Gastrocnemius medialis (tissue), 4 donors: ENCODE measurements around the gene MTMR4. TPM values are rescaled to one million over a fixed set of nuclear protein-coding genes. Genes with fewer than 3 reads are reported as not detected.

Experiments
- ATAC-seq, 2 donors: fragments of 150-250 bp; one replicate each; pipeline ENCODE4 v1.9.1; 2016
- DNase-seq, 2 donors: peaks; one replicate each; pipeline ENCODE4 v3.0.0-alpha.2; 2019
- H3K27ac ChIP-seq, 4 donors: fragments of 200-600 bp; sonication (generic); 1 replicate in 1 of 4; 2 replicates in 3 of 4; pipeline ENCODE4 v1.5.1; 2016 to 2018; ENCODE audit warnings: mild to moderate bottlenecking in 2 of 4, moderate library complexity in 1 of 4
- H3K27me3 ChIP-seq, 3 donors: fragments of 200-600 bp; sonication (generic) in 2 of 3; 1 replicate in 1 of 3; 2 replicates in 2 of 3; pipeline versions ENCODE4 v1.5.1 to v1.6.0; 2016 to 2019; ENCODE audit warnings: mild to moderate bottlenecking in 1 of 3, moderate library complexity in 1 of 3
- H3K36me3 ChIP-seq, 2 donors: fragments of 200-600 bp; sonication (generic) in 1 of 2; one replicate each; pipeline ENCODE4 v1.5.1; 2017 to 2018
- H3K4me1 ChIP-seq, 2 donors: fragments of 200-600 bp; sonication (generic) in 1 of 2; one replicate each; pipeline ENCODE4 v1.5.1; 2016 to 2017; ENCODE audit warnings: mild to moderate bottlenecking in 2 of 2
- H3K4me3 ChIP-seq, 4 donors: fragments of 200-600 bp; sonication (generic) in 3 of 4; 1 replicate in 1 of 4; 2 replicates in 3 of 4; pipeline ENCODE4 v1.5.1; 2016 to 2019; ENCODE audit warnings: mild to moderate bottlenecking in 2 of 4
- H3K9me3 ChIP-seq, 3 donors: fragments of 200-600 bp; sonication (generic) in 2 of 3; 1 replicate in 1 of 3; 2 replicates in 2 of 3; pipeline ENCODE4 v1.5.1; 2016 to 2019
- POLR2A ChIP-seq, 2 donors: fragments of 450-650 bp; IDR thresholded peaks; one replicate each; pipeline ENCODE4 v1.6.1; 2017; ENCODE audit warnings: antibody characterized with exemption in 2 of 2, mild to moderate bottlenecking in 2 of 2, moderate library complexity in 2 of 2
- in situ Hi-C, 4 donors: fragments of 200-750 bp; cut with MboI; loops; one replicate each; pipeline versions ENCODE4 v1.15.0 to v1.8.0; 2017; ENCODE audit warnings: low sequenced_read_pairs in 4 of 4
- intact Hi-C: fragments of 100-400 bp; cut with DNase I; formaldehyde crosslinking; loops from one replicate; pipeline ENCODE4 v1.15.1; 2023; ENCODE audit warnings: low total_unique reads
- total RNA-seq, 4 donors: library from RNA; depleted of rRNA; stranded (reverse); fragments of >200 nt; gene quantifications; one replicate each; pipeline versions ENCODE4 v1.1.0 to v1.2.3, GENCODE V29; 2016
- TF ChIP-seq, protein P1 (sequence below), 5 experiments: fragments of 450-650 bp in 3 of 5; fragments of 200-600 bp in 2 of 5; sonication (generic) in 2 of 5; IDR thresholded peaks in 4 of 5; conservative IDR thresholded peaks in 1 of 5; 1 replicate in 4 of 5; 2 replicates in 1 of 5; pipeline ENCODE4 v1.5.1; 2016 to 2019; ENCODE audit warnings: antibody characterized with exemption in 5 of 5, mild to moderate bottlenecking in 3 of 5, moderate library complexity in 3 of 5

MTMR4 gene
- total RNA-seq, 4 donors from 2014 or later: 7.9 to 16.1 (median 11.1) TPM

DNA sequence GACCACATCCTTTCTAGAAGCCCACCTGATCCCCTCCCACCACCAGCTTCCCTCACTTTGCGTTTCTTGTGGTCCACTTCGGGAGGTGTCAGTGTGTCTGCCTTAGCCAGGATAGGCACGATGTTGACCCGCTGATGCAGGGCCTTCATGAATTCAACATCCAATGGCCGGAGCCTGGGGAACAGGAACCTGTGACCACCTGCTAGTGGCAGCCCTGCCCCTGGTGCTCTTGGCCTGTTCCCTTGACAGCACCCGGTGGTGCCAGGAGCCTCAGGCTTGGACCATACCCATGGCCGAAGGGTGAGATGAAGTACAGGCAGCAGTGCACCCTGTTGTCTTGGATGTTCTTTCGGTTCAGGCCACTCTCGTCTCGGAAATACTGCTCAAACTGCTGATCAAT, 7.2 kb upstream of the MTMR4 start:
- H3K36me3 ChIP-seq: no peaks in the 10 kb centered on the region
- ATAC-seq: no peak
- H3K4me3 ChIP-seq: no peak overlapping the region
- H3K4me1 ChIP-seq: peaks cover 13 to 27% of the 10 kb centered on the region in 2 donors
- H3K27me3 ChIP-seq: no peaks in the 10 kb centered on the region
- no peaks in the 10 kb centered on the region for H3K9me3 ChIP-seq
- in situ Hi-C loops (loop anchor here in 3 of 4 donors (10.0 to 25.0 kb wide), 4 partner anchors 141 to 493 kb away; partner anchors contain the start of genes RAD51C (in 1 of the 3) and TEX14 (in 1 of the 3)), intact Hi-C loops (no loop called here)
- DNase-seq: no peak
- H3K27ac ChIP-seq: no peak overlapping the region
- no peak for TF ChIP-seq POLR2A (IDR thresholded peaks at IDR 0.05)
- TF ChIP-seq, protein P1, sequence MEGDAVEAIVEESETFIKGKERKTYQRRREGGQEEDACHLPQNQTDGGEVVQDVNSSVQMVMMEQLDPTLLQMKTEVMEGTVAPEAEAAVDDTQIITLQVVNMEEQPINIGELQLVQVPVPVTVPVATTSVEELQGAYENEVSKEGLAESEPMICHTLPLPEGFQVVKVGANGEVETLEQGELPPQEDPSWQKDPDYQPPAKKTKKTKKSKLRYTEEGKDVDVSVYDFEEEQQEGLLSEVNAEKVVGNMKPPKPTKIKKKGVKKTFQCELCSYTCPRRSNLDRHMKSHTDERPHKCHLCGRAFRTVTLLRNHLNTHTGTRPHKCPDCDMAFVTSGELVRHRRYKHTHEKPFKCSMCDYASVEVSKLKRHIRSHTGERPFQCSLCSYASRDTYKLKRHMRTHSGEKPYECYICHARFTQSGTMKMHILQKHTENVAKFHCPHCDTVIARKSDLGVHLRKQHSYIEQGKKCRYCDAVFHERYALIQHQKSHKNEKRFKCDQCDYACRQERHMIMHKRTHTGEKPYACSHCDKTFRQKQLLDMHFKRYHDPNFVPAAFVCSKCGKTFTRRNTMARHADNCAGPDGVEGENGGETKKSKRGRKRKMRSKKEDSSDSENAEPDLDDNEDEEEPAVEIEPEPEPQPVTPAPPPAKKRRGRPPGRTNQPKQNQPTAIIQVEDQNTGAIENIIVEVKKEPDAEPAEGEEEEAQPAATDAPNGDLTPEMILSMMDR (IDR thresholded peaks at IDR 0.05 in 4 of 5, conservative IDR thresholded peaks at IDR 0.05 in 1 of 5): no peak

DNA sequence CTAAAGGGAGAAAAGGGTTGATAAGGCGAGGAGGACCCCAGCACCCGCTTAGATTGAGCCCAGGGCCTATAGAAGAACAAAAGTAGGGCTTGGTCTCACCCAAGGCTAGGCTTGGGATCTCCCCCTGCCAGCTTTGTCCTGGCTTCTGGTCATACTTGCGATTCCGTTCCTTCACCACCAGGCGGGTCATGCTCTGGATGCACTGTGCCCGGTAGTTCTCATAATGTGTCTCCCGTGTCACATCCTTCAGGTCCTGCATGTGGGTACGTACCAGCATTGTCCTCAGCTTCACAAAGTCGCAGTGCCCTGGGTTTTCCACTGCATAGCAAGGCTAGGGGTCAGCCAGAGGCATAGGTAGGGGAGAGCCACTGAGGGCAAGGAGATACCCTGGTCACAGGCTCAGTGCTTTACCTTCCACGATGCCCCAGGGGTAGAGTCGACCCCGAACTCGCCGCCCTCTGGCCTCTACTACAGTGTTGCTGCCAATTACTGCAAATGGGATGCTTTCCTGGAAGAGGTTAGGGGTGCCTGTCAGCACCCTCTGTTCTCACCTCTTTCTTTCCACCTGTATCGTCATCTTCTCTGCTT, 6.5 kb upstream of the MTMR4 start:
- no peak for TF ChIP-seq POLR2A (IDR thresholded peaks at IDR 0.05)
- TF ChIP-seq, protein P1 (IDR thresholded peaks at IDR 0.05 in 4 of 5, conservative IDR thresholded peaks at IDR 0.05 in 1 of 5): peak in 2 of 5 experiments; percentile 7 to 9
- no peaks in the 10 kb centered on the region for H3K27me3 ChIP-seq
- ATAC-seq (no peak), DNase-seq (no peak)
- peak overlapping the region in 3 of 4 donors; percentile 91 to 99 (median 93) for H3K27ac ChIP-seq
- H3K36me3 ChIP-seq: no peaks in the 10 kb centered on the region
- intact Hi-C loops (no loop called here), in situ Hi-C loops (loop anchor here in 3 of 4 donors (10.0 to 25.0 kb wide), 4 partner anchors 141 to 494 kb away; partner anchors contain the start of genes RAD51C (in 1 of the 3) and TEX14 (in 1 of the 3))
- H3K4me1 ChIP-seq: peaks cover 14 to 31% of the 10 kb centered on the region in 2 donors
- H3K9me3 ChIP-seq: no peaks in the 10 kb centered on the region
- no peak overlapping the region for H3K4me3 ChIP-seq

DNA sequence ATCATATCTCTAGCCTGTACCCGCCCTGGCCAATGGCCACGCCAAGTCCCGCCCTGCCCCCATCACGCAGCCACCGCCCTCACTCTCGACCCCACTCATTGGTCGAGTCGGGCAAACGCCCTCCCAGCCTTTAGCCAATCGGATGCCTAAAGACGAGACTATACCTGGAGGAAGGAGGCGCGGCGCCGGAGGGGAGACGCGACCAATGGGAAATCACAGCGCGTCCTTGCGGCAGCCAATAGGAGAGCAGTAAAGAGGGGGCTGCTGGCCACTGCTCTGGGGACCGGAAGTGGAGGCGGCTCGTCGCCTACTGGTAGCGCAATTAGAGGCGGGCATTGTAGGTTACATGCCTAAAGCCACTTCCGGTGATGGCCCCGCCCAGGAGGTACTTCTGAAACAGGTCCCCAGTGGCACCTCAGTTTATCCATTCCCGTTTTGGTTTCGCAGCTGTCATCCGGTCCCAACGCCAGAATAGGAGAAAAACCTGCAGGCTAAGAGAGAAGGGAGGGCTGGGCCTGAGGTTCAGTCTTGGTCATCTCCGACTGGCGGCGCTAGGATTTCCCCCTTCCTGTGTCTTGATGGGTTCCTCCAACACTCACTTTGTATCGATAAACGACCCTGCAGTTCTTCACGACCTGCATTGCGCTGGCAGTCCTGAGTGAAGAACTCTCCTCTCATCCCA, 3.6 kb upstream of the MTMR4 start:
- in situ Hi-C loops: loop anchor here (10.0 to 25.0 kb wide), 3 partner anchors 144 to 494 kb away; no protein-coding TSS in a partner anchor
- H3K27ac ChIP-seq: peak overlapping the region; percentile 91 to 99 (median 93)
- intact Hi-C loops: loop anchor here (1.0 to 5.0 kb wide), 7 partner anchors 69 to 639 kb away; partner anchors contain the start of genes PRR11, SKA2, SUPT4H1 and TRIM37
- DNase-seq: peak; percentile 100
- no peaks in the 10 kb centered on the region for H3K36me3 ChIP-seq
- H3K9me3 ChIP-seq: no peaks in the 10 kb centered on the region
- no peaks in the 10 kb centered on the region for H3K27me3 ChIP-seq
- peaks cover 30 to 37% of the 10 kb centered on the region in 2 donors for H3K4me1 ChIP-seq
- TF ChIP-seq, protein P1 (IDR thresholded peaks at IDR 0.05 in 4 of 5, conservative IDR thresholded peaks at IDR 0.05 in 1 of 5): no peak
- peak; percentile 40 to 45 for TF ChIP-seq POLR2A (IDR thresholded peaks at IDR 0.05)
- peak; percentile 89 for ATAC-seq
- H3K4me3 ChIP-seq: peak overlapping the region; percentile 76 to 93 (median 83)

DNA sequence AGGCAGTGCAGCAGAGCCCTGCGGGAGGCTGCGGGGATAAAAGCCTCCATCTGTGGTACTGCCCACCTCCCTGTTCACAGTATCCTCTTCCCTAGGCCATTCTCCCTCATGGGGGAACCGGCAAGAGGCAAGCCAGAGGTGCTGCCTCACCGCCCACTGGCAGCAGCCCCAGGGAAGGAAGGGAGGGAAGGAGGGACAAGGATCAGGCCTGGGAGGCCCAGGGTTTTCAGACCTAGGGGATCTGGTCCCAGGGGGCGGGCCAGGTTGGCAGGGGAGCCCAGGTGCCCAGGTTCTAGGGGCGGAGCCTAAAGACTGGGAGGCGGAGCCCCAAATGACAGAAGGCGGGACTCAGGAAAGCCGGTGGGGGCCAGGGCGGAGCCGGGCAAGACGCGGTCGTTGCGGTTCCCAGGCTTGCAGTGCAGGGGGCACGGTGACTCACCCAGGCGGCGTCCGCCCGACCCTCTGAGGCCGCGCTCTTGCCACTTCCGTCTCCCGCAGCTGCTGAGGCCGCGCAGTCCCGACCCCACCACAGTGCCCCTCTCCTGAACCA, 3.0 kb upstream of the MTMR4 start:
- H3K36me3 ChIP-seq: peaks cover 0 to 3% of the 10 kb centered on the region in 2 donors
- ATAC-seq: peak; percentile 33 to 41
- peaks cover 30 to 37% of the 10 kb centered on the region in 2 donors for H3K4me1 ChIP-seq
- DNase-seq: no peak
- in situ Hi-C loops: loop anchor here (10.0 to 25.0 kb wide), 3 partner anchors 145 to 495 kb away; no protein-coding TSS in a partner anchor
- intact Hi-C loops: loop anchor here (1.0 to 5.0 kb wide), 2 partner anchors 165 to 640 kb away; partner anchors contain the start of genes PRR11, SKA2 and SUPT4H1
- H3K9me3 ChIP-seq: no peaks in the 10 kb centered on the region
- H3K27ac ChIP-seq: peak overlapping the region; percentile 91 to 95 (median 93)
- peak overlapping the region; percentile 64 to 84 (median 78) for H3K4me3 ChIP-seq
- no peaks in the 10 kb centered on the region for H3K27me3 ChIP-seq
- TF ChIP-seq POLR2A (IDR thresholded peaks at IDR 0.05): peak; percentile 45 to 68
- TF ChIP-seq, protein P1 (IDR thresholded peaks at IDR 0.05 in 4 of 5, conservative IDR thresholded peaks at IDR 0.05 in 1 of 5): no peak
